Endothelial cell of hepatic sinusoid (primary cell): ENCODE measurements around the gene RFX4.

Experiments used
- in situ Hi-C: cut with HindIII; loops from 2 replicates; pipeline ENCODE4 v1.10.0; 2017; ENCODE audit warnings: low sequenced_read_pairs

Gene RFX4

GRCh38 chr12:106645074-106645421 is 62.2 kb downstream of the RFX4 start:
- in situ Hi-C loops, result no loop called here

DNA sequence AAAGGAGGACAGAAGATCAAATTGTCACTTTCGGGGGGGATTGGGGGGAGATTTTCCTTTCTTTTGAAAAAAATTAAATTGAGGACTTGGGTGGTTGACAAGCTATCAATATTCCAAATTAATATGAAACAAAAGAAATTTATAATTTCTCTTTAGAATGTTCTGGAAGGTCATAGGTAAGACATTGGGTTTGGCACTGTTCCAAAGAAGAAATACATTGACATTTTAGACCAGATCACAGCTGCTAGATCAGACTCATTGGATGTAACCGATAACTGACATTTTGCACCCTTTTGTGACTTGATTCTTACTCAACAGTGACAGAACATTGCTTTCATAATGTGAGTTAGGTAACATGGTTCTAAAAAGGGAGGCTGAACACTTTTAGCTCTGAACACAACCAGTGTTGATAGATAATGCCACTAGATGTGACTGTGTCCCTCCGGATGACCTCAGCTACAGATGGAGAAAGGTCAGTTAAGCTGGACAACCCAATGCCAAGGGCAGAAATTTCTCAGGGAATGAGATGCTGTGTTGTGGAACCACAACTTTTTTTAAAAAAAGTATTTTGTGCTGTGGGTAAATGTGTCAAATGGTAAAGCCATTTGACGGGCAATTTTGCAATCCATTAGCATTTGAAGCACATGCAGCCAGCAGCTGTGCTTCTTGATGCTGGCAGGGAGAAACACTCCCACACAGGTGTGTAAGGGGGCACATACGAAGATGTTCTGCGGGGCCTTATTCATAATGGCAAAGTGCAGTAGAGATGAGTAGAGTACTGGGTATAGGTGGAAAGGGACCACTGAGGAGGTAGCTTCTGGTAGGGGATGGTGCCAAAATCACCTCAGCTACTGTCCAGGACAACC is 62.9 kb downstream of the RFX4 start:
- in situ Hi-C loops, result no loop called here

DNA sequence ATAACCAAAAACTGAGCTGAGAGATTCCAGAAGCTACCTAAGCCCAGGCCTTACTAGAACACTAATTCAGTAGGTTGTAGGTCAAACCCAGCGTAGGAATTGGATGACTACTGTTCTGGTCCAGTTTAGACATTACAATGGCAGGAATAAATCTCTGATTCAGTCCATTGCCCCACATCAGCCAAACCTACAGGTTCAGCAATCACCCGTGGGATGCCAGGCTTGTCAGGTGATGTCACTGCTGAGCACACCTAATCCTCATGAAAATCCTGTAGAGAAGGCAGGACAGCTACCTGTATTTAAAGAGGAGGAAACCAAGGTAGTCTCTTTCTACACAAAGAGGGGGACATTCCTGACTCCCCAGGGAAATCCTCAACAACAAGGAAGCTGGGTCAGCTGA is 63.7 kb downstream of the RFX4 start:
- in situ Hi-C loops, result no loop called here

GRCh38 chr12:106647793-106648514 is 65.2 kb downstream of the RFX4 start:
- in situ Hi-C loops, result no loop called here

GRCh38 chr12:106648736-106649135 is 65.9 kb downstream of the RFX4 start:
- in situ Hi-C loops, result no loop called here

- in situ Hi-C loops, result no loop called here
These were observed 68.7 kb downstream of the RFX4 start for GRCh38 chr12:106651552-106651951.

DNA sequence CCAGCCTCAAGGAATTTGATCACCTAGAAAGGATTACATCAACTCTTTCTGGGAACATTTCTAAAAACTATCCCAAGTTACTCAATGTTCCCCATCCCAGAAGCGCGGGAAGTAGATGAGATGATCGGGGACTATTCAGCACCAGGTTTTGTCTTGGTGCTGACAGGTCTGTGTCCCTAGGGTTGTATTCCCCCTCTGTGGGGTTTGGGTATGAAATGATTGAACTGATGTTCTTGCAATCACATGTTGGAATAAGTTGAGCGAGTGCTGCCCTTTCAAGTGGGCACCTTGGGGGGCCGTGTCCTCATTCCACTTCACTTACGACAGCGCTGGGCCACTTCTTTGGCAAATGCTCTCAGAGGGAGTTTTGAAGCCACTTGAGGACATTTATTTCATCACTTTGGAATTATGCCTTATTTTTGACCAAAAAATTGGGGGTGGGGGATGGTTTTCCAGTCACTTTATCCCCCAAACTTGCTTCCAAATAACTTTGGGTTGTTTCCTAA is 69.8 kb downstream of the RFX4 start:
- in situ Hi-C loops, result no loop called here

- in situ Hi-C loops, result no loop called here
These were observed 72.8 kb downstream of the RFX4 start for GRCh38 chr12:106655577-106655976.

- in situ Hi-C loops, result no loop called here
These were observed 74.7 kb downstream of the RFX4 start for GRCh38 chr12:106657488-106657887.

DNA sequence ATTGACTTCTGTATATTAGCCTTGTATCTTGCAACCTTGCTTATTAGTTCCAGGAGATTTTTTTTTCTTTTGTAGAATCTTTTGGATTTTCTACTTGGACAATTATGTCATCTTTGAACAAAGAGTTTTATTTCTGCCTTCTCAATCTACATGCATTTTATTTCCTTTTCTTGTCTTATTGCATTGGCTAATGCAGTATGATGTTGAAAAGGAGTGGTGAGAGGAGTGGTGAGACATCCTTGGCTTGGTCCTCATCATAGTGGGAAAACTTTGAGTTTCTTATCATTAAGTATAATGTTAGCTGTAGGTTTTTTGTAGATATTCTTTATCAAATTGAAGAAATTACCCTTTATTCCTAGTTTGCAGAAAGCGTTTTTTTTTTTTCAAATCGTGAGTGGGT is 80.6 kb downstream of the RFX4 start:
- in situ Hi-C loops, result no loop called here

DNA sequence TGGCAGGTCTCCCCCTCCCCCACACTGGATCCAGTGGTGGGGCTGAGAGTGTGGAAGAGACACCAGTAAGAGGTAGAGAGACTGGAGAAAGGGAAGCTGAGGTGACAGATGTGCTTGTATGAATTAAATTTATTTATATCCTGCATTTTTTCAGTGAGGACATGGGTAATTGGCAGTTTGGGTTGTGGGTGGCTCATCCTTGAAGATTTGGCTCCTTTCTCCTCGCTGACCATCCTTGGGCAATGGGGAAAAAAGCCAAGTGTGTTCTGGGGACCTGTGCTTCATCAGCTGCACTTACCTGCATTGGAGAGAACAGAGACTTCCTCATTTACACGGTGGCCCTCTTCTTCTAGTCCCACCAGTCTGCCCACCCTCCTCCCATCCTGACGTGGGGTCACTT is 86.4 kb downstream of the RFX4 start:
- in situ Hi-C loops, result no loop called here

DNA sequence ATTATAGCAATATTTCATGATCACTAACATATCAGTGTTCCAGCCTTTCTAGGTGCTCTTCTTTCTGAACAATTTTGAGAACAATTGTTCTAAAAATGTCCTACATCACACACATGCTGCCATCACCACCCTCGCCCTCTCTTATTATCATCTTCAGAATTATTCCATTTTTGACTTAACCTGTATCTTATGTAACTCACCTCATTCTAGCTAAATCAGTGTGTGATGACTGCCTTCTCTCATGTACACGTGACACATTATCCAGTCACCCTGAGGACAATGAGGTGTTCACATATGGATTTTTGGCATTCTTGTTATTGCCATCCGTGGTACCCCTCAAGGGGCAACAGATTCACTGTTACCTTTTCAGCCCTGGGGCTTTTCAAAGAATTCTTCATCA is 87.3 kb downstream of the RFX4 start:
- in situ Hi-C loops, result loop anchor here (5.0 kb wide), 1 partner anchor 68 kb away; no protein-coding TSS in a partner anchor

DNA sequence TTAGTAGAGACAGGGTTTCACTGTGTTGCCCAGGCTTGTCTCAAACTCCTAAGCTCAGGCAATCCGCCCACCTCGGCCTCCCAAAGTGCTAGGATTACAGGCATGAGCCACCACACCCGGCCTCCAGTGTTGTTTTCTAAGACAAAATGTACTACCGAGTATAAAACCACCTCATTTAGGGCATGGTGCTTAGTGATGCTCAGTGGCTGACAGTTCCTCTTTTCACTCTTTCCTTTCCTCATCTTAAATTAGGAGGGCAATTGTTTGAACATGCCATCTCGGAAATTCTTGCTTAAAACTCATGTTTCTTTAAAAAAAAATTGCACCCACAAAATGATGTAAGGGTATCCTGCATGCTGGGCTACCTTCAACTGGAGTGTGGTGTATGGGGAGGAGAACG is 89.0 kb downstream of the RFX4 start:
- in situ Hi-C loops, result loop anchor here (5.0 kb wide), 1 partner anchor 70 kb away; no protein-coding TSS in a partner anchor

DNA sequence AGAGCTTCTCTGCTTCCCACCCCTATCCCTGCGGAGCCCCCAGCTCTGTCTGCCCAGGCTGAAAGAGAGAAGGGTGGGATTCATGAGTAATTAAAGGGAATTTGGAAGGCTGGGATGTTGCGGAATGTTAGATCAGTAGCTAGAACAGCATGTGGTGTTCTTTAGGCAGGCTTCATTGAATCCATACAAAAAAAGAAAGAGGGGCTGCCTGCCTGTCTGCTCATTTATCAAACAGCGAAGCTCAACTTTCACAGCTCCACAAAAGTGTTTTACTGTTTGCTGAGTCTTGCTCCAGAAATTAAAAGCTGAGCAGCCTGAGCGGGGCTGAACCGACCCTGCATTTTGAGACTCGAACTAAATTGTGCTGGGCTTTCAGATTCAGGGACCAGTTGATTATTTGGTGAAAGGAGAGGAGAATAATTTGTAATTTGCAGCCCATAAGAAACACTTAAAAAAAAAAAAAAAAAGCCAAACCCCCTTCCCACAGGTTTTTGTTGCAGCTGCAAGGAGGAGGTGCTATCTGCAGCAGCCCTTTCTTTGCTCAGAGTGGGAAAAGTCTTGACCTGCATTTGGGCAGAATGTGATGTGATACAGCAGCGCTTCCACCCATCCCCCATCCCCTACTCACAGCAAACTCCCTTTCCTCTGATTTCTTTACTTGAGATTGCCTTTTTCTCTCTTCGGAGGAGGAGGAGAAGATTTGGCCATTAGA is 89.7 kb downstream of the RFX4 start:
- in situ Hi-C loops, result loop anchor here (5.0 kb wide), 1 partner anchor 70 kb away; no protein-coding TSS in a partner anchor

DNA sequence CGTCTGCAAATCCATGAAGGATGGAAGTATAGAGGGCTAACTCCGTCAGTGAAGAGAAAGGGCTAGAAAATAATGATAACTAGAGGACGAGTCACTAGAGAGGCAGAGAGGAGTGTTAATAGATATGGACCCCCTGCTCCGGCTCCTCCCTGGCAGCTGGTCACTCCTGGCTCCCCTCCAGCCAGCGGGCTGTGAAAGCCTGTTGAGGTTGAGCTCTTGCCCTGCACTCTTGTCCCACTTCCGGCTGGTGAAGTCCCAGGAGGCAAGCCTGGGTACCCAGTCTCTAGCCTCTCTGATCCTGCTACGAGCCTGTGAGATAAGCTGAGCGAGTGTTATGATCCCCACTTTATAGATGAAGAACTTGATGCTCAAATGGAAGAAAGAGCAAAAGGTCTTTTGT is 90.3 kb downstream of the RFX4 start:
- in situ Hi-C loops, result loop anchor here (5.0 kb wide), 1 partner anchor 71 kb away; no protein-coding TSS in a partner anchor

GRCh38 chr12:106675651-106676435 is 93.0 kb downstream of the RFX4 start:
- in situ Hi-C loops, result no loop called here

DNA sequence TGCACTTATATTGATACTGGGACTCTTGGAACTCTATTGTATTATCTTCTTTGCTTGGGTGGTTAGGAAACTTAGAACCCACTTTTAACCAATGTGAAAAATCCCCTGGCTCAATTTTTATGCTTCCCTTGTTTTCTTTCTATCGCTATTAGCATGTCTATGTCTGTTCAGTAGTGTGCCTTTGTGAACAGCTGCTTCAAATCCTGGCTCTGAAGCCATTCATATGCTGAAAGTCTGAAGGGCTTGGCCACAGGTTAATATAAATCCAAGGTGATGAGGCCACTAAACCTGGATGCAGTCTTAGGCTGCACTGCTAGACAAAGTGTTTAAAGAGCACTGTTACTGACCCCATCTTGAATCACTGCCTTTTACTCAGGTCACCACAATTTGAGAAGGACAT is 96.8 kb downstream of the RFX4 start:
- in situ Hi-C loops, result no loop called here

- in situ Hi-C loops, result no loop called here
These were observed 97.5 kb downstream of the RFX4 start for GRCh38 chr12:106680280-106680679.

- in situ Hi-C loops, result no loop called here
These were observed 98.4 kb downstream of the RFX4 start for GRCh38 chr12:106681210-106681609.

DNA sequence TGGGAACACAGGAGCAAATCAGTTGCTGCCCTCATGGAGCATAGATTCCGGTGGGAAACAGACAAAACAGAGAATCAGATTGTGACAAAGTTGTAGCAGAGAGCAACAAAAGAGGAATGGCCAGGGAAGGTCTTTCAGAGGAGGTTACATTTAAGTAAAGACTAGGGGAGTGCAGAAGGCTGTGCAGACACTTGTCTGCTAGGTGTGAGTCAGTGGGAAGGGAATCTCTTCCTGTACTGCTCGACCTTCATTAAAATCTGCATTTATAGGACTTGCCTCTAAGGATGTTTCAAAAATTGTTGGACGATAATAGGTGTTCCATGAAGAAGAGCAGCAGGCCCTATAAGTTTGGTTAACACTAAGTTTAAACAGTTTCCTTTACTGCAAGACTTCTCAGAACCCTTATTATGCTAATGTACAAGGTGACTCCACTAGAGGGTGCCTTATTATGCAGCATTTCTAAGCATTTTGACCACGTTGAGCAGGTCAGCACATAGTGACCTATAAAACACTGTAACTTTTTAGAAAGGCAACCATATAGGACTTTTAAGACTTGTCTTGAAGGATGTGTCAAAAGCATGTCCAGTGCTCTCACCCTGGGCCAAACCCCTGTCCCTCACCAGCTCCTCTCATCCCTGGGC is 99.9 kb downstream of the RFX4 start:
- in situ Hi-C loops, result no loop called here
